GM21717 (cell line): Measurements from ENCODE around the gene HTR2C.
"Not testable (repeated sequence)": the region's sequence is repeated elsewhere in the genome, so short reads cannot be mapped to it uniquely, and the experiment has no call there.

Experiments used
- ATAC-seq: cut with Tn5 transposase; IDR thresholded peaks from one replicate; pipeline ENCODE4 v1.9.1; 2021; ENCODE audit warnings: mild to moderate bottlenecking, moderate library complexity; ENCODE audit not compliant: unreplicated experiment

HTR2C gene

GRCh38 chrX:114583646-114584374 lies at the start of gene HTR2C:
Gene HTR2C, plus strand, starts transcription at chrX:114584086. Its CDS starts 142,851 bp downstream, at chrX:114726937.
- ATAC-seq, result no peak

GRCh38 chrX:114580336-114580735 lies 3.5 kb upstream of the HTR2C start:
- ATAC-seq, result no peak

GRCh38 chrX:114581528-114582263 lies 2.2 kb upstream of the HTR2C start:
- no peak for ATAC-seq

- ATAC-seq, result no peak
Observed at GRCh38 chrX:114582264-114582632, 1.6 kb upstream of the HTR2C start.

GRCh38 chrX:114582698-114583395 lies 1.0 kb upstream of the HTR2C start:
- no peak for ATAC-seq

GRCh38 chrX:114584375-114584943 lies 573 bp downstream of the HTR2C start:
- no peak for ATAC-seq

- no peak for ATAC-seq
Observed at GRCh38 chrX:114584983-114585842, 1.3 kb downstream of the HTR2C start.

GRCh38 chrX:114591121-114591520 lies 7.2 kb downstream of the HTR2C start:
- ATAC-seq, result no peak

- ATAC-seq, result no peak
Observed at GRCh38 chrX:114599305-114599704, 15.4 kb downstream of the HTR2C start.

- ATAC-seq, result no peak
Observed at GRCh38 chrX:114599911-114600310, 16.0 kb downstream of the HTR2C start.

- not testable (repeated sequence) for ATAC-seq
Observed at GRCh38 chrX:114606619-114607018, 22.7 kb downstream of the HTR2C start.

- ATAC-seq, result peak; percentile 79
Observed at GRCh38 chrX:114611018-114611619, 27.2 kb downstream of the HTR2C start.

GRCh38 chrX:114615765-114616164 lies 31.9 kb downstream of the HTR2C start:
- no peak for ATAC-seq

- ATAC-seq, result peak; percentile 88
Observed at GRCh38 chrX:114619874-114620273, 36.0 kb downstream of the HTR2C start.

- ATAC-seq, result no peak
Observed at GRCh38 chrX:114626323-114626722, 42.4 kb downstream of the HTR2C start.

GRCh38 chrX:114635986-114636385 lies 52.1 kb downstream of the HTR2C start:
- no peak for ATAC-seq

GRCh38 chrX:114650351-114650750 lies 66.5 kb downstream of the HTR2C start:
- ATAC-seq, result no peak

GRCh38 chrX:114675365-114675764 lies 91.5 kb downstream of the HTR2C start:
- ATAC-seq, result no peak

GRCh38 chrX:114700533-114700932 lies 116.6 kb downstream of the HTR2C start:
- ATAC-seq, result not testable (repeated sequence)

- no peak for ATAC-seq
Observed at GRCh38 chrX:114709406-114709805, 125.5 kb downstream of the HTR2C start.
